Stimulated activated CD4-positive, alpha-beta T cell treated with anti-CD3 and anti-CD28 coated beads, Interleukin-4, amount 100 ng/mL, for 48 hours (primary cell): ENCODE data around the gene ACKR2.
"Not testable (repeated sequence)": the region's sequence is repeated elsewhere in the genome, so short reads cannot be mapped to it uniquely, and the experiment has no call there.

Source experiments
- DNase-seq, 2 donors: peaks; one replicate each; pipeline ENCODE4 v3.0.0-alpha.2; 2020; ENCODE audit warnings: low read depth in 2 of 2

ACKR2 gene

DNA sequence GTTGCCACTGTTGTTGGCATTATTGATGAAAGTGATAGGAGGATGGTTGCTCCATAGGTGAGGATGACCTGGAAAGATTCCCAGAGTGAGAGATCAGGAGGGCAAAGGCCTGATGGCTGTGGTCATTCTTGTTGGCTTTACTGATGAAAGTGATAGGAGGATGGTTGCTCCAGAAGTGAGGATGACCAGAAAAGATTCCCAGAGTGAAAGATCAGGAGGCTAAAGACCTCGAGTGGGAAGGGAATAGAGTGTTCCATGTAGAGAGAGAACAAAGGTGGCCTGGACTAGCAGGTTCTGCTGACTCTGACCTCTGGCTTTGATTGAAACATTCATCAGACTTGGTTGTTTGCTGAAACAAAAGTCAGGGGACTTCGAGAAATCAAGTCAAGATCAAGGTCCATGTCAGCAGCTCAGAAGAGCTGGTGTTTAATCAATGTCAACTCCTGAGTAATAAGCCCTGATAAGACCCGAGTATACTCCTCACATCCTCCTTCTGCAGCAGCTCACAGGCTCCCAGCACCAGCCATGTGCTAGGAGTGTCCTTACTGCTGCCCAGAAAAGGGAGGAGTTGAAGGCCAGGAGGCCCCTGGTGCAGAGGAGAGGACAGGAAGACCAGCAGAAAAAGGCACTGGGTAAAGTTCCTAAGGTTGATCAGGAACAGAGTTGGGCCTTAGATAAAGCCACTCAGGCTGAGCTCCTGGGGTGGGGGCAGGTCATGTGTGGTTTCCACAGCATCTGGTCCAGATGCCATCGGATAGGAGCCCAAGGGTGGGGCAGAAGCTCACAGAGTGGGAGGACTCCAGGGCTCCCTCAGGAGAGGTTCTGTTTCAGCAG, 46.5 kb downstream of the ACKR2 start:
- no peak for DNase-seq

DNA sequence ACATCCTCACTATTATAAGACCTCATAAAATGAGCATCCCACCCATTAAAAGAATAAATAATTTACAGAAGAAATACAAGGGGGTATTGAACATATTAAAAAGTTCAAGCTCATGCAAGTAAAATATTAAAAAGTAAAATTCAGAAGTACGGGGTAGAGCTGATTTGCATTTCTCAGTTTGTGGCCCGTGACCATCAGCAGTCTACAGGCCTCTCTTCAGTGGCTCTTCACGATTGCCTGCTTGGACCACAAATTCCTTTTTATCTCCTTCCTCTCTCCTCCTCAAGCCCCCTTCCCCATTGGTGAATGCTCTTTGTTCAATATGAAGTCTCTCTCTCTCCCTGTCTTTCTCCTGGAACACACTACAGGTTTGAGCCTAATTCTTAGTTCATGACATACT, 47.3 kb downstream of the ACKR2 start:
- no peak for DNase-seq

DNA sequence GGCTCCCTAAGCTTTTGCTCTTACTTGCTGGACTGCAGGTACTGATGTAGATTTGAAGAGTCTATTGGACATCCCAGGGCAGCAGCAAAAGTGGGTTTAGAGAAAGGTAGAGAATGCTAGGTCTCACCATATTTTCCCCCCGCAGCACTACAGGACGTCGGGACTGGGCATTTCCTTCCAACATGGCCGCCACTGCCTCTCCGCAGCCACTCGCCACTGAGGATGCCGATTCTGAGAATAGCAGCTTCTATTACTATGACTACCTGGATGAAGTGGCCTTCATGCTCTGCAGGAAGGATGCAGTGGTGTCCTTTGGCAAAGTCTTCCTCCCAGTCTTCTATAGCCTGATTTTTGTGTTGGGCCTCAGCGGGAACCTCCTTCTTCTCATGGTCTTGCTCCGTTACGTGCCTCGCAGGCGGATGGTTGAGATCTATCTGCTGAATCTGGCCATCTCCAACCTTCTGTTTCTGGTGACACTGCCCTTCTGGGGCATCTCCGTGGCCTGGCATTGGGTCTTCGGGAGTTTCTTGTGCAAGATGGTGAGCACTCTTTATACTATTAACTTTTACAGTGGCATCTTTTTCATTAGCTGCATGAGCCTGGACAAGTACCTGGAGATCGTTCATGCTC, 55.2 kb downstream of the ACKR2 start:
- DNase-seq, result no peak

DNA sequence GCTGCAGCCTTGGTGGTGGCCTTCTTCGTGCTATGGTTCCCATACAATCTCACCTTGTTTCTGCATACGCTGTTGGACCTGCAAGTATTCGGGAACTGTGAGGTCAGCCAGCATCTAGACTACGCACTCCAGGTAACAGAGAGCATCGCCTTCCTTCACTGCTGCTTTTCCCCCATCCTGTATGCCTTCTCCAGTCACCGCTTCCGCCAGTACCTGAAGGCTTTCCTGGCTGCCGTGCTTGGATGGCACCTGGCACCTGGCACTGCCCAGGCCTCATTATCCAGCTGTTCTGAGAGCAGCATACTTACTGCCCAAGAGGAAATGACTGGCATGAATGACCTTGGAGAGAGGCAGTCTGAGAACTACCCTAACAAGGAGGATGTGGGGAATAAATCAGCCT, 56.0 kb downstream of the ACKR2 start:
- DNase-seq, result no peak

DNA sequence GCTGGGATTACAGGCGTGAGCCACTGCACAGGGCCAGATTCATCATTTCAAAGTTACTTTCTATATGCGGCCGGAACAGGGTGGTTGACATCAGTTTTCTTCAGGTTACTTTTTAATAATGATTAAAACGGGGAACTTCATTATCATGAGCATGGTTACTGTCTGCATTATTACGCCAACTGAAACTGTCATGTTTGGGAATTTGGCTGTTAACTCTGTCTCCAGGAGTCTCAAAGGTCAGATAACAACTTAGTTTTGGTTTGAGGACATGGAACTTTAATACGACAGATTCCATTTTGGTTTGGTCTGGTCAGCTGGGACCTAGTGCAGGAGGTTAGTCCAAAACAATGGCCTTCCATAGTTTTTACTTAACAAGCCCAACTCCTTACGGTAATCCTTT, 57.9 kb downstream of the ACKR2 start:
- no peak for DNase-seq

DNA sequence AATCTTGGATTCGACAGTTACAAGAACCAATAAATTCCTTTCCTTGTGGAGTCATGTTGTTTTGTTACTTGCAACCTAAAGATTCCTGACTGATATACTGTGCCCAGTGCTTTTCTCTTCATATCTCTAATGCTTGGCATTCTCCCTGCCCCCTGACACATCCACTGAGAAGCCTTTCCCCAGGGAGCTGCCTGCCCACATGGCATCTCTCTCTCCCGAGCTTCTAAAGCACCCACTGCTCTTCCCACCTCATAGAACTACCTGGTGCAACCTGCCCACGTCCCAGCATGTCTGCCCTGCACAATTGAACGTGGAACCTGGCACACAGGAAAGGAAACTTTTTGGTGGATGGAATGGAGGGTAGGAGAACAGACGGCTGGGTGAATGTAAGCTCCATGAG, 59.6 kb downstream of the ACKR2 start:
- no peak for DNase-seq

DNA sequence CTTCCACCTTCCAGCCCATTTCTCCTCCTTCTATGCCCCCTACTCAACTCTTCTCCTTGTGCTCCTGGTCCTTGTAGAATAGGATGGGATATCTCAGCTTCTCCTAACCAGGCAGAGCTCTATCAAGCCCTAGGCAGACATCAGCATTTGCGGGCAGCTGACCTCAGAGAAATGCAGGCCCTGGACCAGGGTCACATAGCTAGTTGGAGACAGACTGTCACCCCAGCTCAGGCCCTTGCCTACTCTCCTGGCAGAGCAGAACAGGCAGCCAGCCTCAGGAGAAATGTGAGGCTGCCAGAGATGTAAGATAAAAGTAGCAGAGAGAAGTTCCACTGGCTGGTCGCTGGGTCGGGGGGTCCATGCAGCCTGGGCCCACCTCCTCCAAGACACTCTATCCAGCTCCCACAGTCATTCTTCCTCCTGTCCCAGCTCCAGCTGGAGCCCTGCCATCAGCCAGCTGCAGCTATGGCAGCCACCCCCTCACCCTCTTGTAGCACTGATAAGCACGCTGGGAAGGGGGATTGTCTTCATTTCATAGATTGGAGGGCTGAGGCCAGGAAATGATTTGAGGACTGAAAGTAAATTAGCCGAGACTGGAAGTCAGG, 62.4 kb downstream of the ACKR2 start:
- DNase-seq, result no peak

DNA sequence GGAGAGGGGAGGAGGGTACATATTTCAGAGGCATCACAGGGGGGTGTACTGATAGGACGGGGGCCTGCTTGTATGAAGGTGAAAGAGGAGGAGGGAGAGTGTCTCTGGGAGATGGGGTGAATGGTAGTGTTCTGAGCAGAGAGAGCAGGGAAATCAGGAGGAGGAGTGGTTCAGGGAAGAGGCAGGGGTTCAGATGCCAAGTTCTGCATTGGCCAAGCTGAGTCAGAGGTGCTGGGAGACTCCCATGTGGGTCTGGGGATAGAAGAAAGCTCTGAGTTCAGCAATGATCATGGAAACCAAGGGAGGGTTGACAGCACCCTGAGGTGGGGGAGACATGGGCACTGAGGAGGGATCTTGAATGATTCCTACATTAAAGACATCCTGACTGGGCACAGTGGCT, 63.5 kb downstream of the ACKR2 start:
- DNase-seq, result no peak

DNA sequence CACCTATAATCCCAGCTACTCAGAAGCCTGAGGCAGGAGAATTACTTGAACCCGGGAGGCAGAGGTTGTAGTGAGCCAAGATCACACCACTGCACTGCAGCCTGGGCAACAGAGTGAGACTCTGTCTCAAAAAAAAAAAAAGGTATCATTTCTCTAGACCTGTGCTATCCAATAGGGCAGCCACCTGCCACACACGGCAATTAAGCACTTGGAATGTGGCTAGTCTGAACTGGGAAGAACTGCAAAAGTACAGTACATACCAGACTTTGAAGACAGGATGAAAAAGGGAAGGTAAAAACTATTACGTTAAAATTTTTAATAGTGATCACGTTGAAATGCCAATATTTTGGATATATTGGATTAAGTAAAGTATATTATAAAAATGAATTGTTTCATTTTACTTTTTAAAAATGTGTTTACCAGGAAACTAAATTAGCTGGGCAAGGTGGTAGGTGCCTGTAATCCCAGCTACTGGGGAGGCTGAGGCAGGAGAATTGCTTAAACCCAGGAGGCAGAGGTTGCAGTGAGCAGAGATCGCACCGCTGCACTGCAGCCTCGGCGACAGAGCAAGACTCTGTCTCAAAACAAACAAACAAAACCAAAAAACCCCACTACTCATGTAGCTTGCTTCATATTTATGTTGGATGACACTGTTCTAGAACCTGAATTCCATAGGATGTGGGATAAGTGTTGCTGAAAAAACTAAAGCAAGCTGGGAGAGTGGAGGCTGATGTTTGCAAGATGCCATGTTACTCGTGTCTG, 64.2 kb downstream of the ACKR2 start:
- DNase-seq, result no peak

DNA sequence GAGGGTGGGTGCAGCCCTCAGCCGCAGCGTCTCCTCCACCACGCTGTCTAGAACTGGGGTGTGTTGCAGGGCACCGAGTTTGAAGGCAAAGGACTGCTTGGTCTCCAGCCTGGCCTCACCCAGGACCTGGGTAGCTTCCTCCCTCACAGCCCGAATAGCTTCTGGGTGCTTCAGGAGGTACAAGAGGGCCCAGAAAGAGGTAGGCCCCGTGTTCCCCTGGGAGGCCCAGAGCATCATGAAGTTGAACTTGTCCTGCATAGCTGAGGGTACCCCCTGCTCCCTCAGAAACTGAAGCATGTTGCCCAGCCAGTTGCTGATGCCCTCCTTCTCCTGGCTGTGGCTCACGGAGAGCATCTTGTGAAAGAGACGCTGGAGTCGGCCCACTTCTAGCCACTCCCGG, 65.5 kb downstream of the ACKR2 start:
- no peak for DNase-seq

DNA sequence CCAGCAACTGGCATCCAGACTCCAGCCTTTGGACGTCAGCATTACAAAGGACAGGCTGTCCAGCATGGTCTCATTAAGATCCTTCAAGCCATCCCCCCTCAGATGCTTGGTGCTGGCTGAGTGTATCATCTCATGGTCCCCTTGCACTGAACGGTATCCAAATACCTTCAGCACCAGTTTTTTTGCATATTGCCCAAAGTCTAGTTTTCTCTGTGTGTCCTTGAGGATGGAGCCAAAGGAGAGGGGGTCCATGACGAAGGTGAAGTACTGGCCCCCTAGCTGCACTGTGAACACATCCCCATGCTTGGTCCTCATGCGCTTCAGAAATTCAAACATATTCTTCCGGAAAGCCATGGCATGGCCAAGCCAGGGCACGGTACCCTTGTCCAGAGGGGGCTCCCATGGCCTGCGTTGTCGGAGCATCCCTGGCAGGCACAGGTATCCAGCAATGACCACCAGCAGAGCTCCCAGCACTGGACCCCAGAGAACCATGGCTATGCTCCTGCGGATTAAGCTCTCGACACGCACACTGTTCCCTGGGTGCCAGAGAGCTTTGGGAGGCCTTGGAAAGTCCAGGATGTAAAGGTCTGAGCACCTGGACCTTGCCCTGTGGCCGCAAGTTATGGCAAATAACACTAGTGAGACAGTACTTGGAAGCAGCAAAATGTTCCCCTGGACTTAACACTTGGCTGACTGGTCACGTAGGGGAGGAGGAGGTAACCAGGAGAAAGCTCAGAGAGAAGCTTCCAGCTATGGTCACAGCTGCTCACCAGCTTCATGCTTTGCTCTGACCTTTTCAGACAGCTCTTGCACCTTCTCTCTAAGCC, 66.3 kb downstream of the ACKR2 start, which contains the start of gene CYP8B1:
Gene CYP8B1, minus strand, starts transcription at position 555 of the 827 bp plus-strand sequence. Its CDS starts 63 bp downstream, at position 492.
- DNase-seq, result no peak

DNA sequence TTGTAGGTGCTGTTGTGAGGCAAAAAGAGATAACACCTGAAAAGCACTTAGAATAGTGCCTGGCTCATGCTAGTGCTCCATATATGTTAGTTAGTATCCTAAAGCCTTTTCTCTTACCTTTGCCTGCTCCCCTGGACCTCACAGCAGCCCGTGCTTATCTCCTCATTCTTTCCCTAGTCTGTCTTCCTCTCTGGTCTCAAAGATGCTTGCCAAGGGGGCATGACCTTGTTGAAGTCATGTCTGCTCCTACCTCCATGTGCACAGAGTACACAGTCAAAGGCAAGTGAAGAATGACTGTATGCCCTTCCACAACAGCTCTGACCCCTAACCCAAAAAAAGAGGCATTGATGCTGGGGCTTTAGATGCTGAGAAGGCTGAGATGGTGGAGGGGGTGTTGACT, 67.2 kb downstream of the ACKR2 start:
- DNase-seq, result no peak

DNA sequence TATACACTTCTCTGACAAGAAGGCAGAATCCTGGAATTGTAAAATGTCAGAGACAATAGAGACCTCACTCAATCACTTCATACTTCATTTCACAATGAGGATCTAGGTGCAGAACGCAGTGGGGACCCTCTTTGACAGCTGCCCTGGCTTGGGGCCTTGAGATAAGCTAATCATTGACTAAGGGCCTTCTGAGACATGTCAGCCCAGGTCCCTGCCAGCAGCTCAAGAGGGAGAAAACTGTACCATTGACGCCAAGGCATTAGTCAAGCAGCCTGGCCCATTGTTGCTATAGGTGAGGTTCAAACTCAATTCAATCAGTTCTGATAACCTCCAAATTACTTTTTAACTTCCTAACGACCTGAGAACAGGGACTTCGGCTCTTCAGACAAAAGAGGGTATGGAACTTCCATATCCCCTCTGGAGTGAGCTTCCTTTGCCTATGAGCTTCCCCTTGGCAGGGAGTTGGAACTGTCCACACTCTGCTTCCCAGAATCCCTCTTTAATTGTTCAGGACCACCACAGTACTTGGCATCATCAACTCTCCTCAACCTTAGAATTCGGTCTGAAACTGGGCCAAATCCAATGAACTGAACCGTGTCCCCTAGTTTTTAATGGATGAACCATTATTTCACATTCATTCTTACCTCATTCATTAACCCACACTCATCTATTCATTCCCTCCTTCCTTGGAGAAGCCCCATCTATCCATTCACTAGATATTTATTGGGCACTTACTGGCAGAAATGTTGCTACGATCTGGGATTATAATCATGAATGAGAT, 67.9 kb downstream of the ACKR2 start:
- no peak for DNase-seq

DNA sequence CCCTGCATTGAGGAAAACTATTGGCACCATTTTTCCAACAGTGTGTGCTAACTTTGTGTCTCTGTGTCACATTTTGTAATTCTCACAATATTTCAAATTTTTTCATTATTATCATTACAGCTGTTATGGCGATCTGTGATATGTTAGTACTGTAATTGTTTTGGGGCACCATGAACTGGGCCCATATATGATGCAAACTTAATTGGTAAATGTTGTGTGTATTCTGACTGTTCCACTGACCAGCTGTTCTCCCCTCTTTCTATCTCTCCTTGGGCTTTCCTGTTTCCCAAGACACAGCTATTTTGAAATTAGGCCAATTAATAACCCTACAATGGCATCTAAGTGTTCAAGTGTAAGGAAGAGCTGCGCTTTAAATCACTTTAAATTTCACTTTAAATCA, 68.6 kb downstream of the ACKR2 start:
- no peak for DNase-seq

DNA sequence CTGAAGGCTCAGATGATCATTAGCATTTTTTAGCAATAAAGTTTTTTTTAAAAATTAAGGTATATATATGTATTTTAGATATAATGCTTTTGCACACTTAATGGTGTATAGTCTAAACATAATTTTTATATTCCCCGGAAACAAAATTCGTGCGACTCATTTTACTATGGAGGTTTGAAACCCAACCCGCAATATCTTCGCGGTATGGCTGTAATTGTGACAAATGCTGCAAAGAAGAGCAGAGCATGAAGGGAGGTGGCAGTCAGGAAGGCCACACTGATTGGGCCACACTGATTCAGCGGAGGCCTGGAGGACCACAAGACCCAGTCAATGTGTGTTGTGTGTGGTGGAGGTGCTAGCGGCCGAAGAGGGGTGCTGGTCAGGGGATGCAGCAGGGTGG, 70.9 kb downstream of the ACKR2 start:
- DNase-seq, result no peak

DNA sequence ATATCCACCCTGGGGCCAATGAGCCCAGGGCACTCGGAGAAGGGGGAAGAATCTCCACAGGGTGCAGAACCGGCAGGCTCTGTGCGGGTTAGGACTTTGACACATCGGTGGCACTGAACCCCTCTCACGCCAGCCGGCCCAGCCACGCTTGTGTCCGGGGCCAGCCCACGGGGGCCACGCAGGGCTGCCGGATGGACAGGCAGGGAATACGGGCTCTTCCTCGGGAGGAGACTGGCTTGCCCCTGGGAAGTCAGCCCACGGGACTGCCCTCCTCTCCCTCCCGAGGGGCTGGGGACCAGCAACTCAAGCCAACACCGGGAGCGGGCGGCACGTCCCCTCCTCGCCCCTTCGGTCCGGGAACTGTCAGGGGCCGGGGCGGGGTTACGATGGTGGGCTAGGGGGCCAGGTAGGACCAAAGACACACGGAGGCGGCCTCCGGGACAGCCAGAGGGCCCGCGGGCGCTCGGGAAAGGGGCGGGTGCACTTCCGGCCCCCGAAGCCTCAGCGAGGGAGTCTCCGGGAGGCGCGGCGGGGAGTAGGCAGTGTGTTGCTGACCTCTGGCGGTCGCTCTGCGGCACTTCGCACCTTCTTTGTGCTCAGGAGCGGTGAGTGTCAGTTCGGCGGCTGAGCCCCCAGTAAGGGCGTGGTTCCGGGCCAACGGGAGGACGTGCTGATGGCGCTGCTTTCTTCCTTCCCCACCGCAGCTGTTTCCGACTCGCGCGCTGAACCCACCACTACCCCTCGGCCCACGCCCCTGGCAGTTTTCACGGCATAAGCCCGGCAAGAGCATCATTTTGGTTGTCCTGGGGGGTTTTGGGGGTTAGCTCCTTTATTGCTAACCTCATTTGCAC, 71.6 kb downstream of the ACKR2 start:
- DNase-seq, result peak; percentile 73 to 84

DNA sequence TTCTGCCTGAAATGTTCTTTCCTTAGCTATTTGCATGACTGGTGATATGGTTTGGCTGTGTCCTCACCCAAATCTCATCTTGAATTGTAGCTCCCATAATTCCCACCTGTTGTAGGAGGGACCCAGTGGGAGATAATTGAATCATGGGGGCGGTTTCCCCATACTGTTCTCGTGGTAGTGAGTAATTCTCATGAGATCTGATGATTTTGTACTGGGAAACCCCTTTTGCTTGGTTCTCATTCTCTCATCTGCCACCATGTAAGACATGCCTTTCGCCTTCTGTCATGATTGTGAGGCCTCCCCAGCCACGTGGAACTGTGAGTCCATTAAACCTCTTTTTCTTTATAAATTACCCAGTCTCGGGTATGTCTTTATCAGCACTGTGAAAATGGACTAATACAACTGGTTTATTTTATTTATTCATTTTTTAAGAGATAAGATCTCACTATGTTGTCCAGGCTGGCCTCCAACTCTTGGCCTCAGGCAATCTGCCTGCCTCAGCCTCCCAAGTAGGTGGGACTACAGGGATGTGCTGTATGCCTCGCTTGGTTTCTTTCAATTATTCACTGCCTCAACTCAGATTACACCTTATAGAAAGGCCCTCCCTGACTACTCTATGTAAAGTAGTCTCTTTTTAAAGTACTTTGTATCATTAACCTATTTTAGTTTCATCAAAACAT, 74.1 kb downstream of the ACKR2 start:
- not testable (repeated sequence) for DNase-seq

DNA sequence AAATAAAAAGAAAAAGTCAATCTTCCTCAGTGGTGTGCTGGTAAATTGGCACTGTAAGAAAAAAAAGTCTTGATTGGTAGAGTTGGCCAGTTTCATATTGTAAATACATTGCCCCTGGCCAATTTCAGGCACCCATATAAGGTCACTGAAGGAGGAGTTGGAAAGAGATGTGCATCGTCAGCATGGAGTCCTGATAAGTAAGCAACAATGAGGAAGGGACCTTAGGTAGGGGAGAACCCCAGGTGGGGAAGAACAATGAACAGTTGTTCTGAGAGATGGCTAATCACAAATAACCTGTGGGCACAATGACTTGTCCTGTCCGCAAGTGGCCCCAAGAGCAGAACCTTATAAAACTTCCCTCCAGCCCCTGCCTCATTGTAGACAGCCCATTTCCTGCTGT, 75.1 kb downstream of the ACKR2 start:
- DNase-seq, result no peak

DNA sequence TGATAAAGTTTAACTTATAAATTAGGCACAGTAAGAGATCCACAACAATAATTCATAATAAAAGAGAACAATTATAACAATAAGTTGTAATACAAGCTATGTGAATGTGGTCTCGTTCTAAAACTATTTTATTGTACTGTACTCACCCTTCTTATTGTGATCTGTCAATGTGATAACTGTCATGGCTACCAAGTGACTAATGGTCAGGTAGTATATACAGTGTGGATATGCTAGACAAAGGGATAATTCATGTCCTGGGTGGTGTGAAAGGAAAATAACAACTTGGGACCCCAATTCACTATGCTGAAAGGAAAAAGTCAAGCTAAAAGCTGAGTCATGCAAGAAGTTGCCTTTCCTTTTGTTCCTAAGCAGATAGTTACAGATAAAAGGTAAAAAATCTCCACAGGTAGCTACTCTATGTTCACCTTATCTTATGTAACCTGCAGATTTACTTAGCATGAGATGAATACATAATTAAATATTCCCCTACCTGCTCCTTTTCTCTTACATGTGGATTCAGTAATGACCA, 77.1 kb downstream of the ACKR2 start:
- no peak for DNase-seq
